Stimulated activated CD4-positive, alpha-beta T cell treated with anti-CD3 and anti-CD28 coated beads, TNF-alpha, amount 100 ng/mL, for 24 hours (primary cell): ENCODE data around the gene TFCP2L1.
"Not testable (repeated sequence)": the region's sequence is repeated elsewhere in the genome, so short reads cannot be mapped to it uniquely, and the experiment has no call there.

Experiments used
- DNase-seq, 3 experiments: peaks; one replicate each; pipeline ENCODE4 v3.0.0-alpha.2; 2020; ENCODE audit warnings: low read depth in 3 of 3

The TFCP2L1 gene

GRCh38 chr2:121242976-121243375, 42.0 kb downstream of the TFCP2L1 start:
- no peak for DNase-seq

GRCh38 chr2:121242175-121242875, 42.7 kb downstream of the TFCP2L1 start:
- no peak for DNase-seq

GRCh38 chr2:121241466-121241865, 43.5 kb downstream of the TFCP2L1 start:
- DNase-seq = no peak

GRCh38 chr2:121240436-121240835, 44.6 kb downstream of the TFCP2L1 start:
- DNase-seq = no peak

GRCh38 chr2:121239969-121240368, 45.0 kb downstream of the TFCP2L1 start:
- DNase-seq = no peak

- DNase-seq = no peak
Measured at GRCh38 chr2:121239471-121239870, 45.5 kb downstream of the TFCP2L1 start.

GRCh38 chr2:121238828-121239227, 46.2 kb downstream of the TFCP2L1 start:
- no peak for DNase-seq

GRCh38 chr2:121237980-121238665, 46.9 kb downstream of the TFCP2L1 start:
- DNase-seq = no peak

- no peak for DNase-seq
Measured at GRCh38 chr2:121237336-121237979, 47.5 kb downstream of the TFCP2L1 start.

GRCh38 chr2:121236650-121237180, 48.3 kb downstream of the TFCP2L1 start:
- no peak for DNase-seq

- DNase-seq = no peak
Measured at GRCh38 chr2:121236101-121236640, 48.8 kb downstream of the TFCP2L1 start.

- DNase-seq = no peak
Measured at GRCh38 chr2:121235542-121235941, 49.5 kb downstream of the TFCP2L1 start.

GRCh38 chr2:121234791-121235190, 50.2 kb downstream of the TFCP2L1 start:
- DNase-seq = no peak

- DNase-seq = no peak
Measured at GRCh38 chr2:121234144-121234543, 50.9 kb downstream of the TFCP2L1 start.

- DNase-seq = no peak
Measured at GRCh38 chr2:121233486-121234110, 51.4 kb downstream of the TFCP2L1 start.

GRCh38 chr2:121232626-121233265, 52.3 kb downstream of the TFCP2L1 start:
- DNase-seq = no peak

GRCh38 chr2:121231385-121232000, 53.5 kb downstream of the TFCP2L1 start:
- DNase-seq = no peak

- no peak for DNase-seq
Measured at GRCh38 chr2:121228521-121228920, 56.5 kb downstream of the TFCP2L1 start.

- DNase-seq = not testable (repeated sequence)
Measured at GRCh38 chr2:121227381-121228144, 57.4 kb downstream of the TFCP2L1 start.

GRCh38 chr2:121225681-121226080, 59.3 kb downstream of the TFCP2L1 start:
- DNase-seq = not testable (repeated sequence)
